HG03342 (cell line): ENCODE measurements around the gene HSD17B14.
"Not testable (repeated sequence)": the region's sequence is repeated elsewhere in the genome, so short reads cannot be mapped to it uniquely, and the experiment has no call there.

ENCODE experiments used
- ATAC-seq: cut with Tn5 transposase; IDR thresholded peaks from one replicate; pipeline ENCODE4 v1.9.1; 2021; ENCODE audit warnings: mild to moderate bottlenecking, moderate library complexity; ENCODE audit not compliant: unreplicated experiment

HSD17B14 gene

DNA sequence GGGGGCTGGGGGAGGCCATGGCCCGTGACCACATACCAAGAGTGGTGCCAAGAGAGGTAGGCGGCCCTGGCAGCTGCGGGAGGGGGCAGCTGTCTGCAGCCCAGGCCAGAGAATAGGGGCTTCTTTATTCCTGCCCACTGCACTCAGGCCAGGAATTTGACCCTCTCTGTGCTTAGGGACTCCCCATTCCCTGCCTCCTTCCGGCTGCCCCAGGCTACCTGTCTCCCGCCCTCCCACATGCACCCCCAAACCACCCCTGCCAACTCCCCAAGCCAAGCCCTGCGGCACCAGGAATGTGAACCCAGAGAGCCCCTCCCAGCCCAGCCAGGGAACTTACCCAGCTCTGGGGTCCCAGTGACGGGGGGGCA, 31.4 kb upstream of the HSD17B14 start:
- no peak for ATAC-seq

DNA sequence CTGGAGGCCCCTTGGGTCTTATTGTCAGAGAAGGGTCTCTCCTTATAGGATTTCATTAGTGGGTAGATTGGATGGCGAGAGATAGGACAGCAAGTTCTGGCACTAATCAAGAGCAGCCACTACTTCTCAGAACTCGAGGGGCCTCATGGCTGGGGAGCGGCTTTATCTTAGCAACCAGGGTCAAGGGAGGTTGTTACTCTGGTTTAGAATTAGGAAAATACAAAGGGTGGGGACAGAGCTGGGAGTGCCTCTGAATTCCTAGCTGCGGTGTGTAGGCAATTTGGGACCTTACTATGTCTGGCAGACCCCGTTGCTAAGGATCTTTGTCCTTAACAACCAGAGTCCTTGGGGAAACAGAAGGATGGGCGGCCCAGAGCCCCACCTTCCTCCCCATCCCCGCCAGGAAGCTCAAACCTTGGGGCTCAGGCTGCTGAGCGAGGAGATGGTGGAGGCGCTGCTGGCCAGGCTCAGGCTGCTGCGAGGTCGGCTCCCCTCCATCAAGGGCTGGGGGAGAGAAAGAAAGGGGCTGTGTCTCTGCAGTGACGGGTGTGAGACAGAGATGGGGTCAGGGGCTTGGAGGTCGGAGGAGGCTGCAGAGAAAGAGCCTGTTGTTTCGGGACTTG, 30.9 kb upstream of the HSD17B14 start:
- ATAC-seq, result no peak

DNA sequence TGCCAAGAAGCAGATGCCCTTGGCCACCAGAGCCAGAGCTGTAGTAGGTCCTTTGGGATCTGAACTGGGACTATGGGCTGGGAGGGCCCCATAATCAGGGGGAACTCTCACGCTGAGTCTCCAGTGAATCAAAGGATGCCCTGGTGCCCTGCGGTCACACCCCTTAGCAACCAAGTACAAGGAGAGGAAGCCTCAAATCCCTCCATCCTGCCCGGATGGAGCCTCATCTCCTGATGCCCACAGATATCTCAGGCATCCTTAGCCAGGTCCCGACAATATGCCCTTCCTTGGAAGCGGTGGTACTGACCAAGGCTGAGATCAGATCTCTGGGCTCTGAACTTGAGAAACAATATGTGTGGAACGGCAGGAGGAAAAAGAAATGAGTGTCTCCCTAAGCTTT, 30.4 kb upstream of the HSD17B14 start:
- ATAC-seq, result no peak

DNA sequence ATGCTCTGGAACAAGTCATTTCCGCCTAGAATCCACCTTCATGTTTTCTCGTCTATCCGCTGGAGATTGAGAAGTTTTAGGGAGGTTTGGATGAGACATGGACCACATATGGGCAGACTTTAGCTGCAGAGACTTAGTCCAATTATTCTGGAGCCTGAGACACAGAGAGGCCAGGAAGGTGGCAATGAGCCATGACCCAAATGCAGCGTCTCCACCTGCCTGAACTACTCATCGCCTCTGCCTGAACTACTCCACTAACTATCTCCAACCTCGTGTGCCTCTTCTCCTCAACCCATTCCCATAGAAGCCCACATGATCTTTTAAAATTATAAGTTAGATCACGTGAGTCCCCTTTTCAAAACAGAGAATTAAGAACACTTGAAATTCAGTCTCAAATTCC, 26.5 kb upstream of the HSD17B14 start:
- ATAC-seq, result no peak

DNA sequence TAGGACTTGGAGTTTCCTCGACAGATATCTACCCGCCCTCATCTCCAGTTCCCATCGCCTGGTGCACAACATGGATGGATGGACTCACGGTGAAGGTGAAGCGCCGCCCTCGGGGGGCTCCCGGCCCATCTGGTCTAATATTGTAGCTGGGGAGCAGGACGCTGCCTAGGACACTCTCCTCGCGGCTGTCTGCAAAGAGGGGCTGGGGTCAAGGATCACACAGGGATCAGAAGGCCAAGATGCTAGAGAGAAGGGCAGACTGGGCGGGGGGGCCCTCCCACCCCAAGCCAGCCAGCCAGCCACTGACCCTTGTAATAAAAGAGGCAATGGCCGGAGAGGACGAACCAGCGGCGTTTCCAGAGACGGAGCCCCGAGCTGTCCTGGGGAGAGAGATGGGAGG, 25.0 kb upstream of the HSD17B14 start:
- no peak for ATAC-seq

DNA sequence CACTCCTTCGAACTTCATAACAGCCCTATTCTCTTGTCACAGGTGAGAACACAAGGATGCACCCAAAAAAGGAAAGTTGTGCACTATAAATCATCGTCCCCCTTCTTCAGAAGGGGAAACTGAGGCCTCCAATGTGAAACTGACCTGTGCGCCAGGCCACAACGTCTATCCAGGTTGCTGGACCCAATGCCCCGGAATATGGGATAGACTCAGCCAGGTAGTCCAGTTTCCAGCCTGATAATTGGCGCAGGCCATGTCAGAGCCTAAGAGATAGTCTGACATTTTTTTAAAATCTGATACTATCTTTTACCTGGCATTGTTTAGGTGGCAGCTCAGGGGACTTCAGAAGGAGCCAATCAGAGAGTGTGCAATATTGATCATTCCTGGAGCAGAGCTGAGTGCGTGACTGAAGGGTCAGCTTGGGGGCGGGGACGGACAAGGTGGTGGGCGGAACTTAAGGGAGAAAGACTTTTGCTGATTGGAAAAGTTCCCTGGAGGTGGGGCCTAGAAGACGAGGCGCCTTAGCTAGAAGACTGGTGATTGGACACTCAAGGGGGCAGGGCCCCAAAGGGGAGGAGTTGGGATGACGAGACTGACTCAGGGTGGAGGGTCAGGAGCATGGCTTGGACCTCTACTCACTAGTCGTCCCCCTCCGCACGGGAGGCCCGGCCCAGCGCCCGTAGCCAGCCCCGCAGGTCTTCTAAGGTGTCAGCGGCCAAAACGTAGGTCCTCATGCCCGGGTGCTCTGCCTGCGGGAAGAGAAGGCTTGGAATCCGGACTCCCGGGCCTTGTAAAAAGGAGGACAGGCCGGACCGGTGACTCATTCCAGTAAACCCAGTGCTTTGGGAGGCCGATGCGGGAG, 23.7 kb upstream of the HSD17B14 start:
- no peak for ATAC-seq

DNA sequence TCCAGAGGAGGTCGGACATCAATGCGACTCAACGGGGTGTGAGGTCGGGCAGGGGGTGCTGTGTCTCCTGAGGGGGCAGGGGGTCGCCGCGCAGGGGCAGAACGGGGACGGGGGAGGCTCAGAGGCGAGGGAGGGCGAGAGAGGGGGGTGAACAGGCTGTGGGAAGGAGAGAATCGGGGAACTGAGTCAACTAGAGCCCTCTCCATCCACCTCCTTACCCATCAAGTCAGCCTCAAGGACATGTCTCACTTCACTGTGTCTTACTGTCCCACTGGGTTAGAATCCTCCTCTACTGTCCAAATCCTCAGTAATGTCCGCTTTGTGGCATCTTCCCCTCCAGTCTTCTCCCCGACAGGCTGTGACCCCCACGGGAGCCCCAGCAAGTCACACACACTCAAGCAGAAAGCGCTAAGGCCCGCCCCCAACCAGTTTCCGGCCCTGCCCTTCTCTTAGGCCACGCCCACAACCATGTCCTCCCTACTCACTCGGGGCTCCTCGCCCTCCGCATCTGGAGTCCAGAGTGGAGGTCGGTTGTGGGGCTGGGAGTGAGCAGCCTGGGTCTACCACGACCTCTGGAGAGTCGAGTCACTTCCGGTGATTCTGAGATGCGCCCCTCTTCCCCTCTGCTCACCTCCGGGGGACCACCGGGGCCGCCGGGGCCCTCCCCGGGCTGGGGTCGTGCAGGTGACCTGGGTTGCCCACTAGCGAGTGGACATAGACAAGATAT, 22.9 kb upstream of the HSD17B14 start:
- no peak for ATAC-seq

DNA sequence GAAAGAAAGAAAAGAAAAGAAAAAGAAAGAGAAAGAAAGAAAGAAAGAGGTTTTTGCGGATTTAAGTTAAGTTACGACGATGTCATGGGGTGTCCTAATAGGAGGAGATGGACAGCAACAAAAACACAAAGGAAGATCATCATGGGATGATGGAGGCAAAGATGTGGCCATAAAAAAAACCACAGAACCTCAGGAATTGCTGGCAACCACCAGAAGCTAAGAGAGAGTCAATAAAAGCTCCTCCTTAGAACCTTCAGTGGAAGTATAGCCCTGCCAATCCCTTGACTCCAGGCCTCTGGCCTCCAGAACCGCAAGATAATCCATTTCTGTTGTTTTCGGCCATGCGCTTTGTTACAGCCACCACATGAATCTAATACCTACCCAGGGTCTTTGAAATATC, 20.6 kb upstream of the HSD17B14 start:
- no peak for ATAC-seq

DNA sequence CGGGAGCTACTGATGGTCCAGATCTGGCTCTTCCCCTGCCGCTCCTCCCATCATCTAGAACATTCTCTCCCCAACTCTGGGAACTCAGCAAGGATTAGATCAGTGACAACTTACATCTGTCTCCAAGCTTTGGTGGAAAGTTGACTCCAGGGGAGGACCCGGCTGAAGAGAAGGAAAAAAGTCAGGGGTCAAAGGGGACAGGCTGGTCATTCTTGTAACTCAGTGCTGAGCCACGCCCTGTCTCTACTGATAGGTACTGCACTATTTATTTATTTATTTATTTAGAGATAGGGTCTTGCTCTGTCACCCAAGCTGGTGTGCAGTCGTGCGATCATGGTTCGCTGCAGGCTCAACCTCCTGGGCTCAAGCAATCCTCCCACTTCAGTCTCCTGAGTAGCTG, 17.8 kb upstream of the HSD17B14 start:
- ATAC-seq, result no peak

DNA sequence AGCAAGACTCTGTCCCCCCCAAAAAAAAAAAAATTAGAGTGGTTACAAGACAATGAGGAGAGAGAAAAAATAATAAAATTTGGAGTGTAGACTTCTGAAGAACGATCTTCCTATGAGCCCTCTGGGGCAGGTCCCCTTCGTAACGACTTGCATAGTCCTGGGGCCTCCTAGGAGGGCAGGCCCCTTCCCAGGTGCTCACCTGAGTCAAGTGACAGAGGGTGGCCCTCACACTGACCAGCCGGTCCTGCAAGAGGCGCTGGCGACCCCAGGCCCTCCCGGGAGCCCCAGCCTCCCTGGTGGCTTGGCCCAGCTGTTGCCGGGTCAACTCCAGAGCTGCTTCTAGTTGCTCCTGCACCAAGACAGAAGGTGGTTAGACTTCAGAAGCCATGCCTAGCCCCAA, 17.2 kb upstream of the HSD17B14 start:
- no peak for ATAC-seq

DNA sequence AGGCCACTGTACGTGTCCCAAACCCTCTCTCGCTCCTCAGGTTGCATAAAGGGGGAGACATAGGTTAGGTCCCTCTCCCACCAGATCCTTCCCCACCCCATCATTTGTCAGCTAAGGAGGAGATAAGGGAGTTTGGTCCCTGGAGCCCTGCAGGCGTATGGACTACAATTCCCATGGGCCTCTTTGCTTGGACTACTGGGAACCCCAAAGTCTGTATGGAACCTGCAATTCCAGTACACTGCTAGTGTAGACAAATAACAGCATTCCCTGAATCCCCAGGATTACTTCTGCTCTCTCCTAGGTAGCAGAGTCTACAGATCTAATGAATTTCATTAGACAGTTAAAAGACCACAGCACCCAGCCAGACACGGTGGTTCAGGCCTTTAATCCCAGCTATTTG, 16.0 kb upstream of the HSD17B14 start:
- ATAC-seq, result no peak

DNA sequence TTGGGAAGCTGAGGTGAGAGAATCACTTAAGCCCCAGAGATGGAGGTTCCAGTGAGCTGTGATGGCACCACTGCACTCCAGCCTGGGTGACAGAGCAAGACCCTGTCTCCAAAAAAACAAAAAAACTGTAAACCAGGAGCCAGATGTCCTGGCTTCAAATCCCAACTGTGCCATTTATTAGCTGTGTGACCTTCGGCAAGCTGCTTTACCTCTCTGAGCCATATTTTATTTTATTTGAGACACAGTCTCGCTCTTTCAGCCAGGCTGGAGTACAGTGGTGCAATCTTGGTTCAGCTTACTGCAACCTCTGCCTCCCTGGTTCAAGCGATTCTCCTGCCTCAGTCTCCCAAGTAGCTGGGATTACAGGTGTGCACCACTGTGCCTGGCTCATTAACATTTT, 10.4 kb upstream of the HSD17B14 start:
- ATAC-seq, result not testable (repeated sequence)

DNA sequence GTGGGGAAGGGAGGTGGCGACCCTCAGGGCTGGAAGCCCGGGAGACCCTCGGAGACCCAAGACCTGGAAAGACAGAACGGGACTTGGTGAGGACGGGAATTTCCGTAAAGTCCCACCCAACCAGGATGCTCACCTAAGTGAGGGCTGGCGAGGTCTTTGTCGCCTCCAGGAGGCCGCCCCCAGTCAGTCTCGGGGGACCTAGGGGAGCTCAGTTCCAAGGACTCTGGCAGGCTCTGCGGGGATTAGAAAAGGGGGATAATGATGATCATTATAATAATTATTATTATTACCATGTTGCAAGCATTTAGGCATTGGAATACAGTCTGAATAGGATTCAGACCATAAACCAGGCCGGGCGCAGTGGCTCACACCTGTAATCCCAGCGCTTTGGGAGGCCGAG, 9.1 kb upstream of the HSD17B14 start:
- no peak for ATAC-seq

DNA sequence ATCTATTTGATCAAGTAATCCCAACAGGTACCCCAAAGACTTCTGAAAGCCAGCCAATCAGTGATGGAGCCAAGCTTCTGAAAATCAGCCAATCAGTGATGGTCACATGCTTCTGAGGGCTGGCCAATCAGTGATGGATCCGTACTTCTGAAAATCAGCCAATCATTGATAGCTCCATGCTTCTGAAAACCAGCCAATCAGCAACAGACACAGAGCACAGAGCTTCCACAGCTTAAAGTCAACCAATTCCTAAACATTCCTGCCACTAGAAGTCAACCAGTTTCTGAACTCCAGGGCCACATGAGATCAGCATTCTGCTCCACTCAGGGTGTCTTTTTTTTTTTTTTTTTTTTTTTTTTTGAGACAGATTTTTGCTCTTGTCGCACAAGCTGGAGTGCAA, 8.2 kb upstream of the HSD17B14 start:
- no peak for ATAC-seq

DNA sequence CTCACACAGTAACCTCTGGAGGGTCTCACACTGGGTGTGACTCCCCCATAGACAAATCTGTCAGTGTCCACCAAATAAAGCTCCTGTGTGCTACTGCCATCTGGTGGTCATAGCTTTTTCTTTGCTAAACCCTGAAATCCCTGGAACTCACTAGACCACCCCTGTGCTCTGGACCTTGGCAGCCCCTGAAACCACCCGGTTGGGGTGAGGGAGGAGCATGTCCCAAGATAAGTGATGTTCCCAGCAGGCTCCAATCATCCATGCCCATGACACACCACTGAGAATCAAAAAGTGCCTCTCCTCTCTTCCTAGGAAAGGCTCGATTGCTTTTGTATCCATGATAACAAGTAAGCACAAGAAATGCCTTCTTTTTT, 6.5 kb upstream of the HSD17B14 start:
- ATAC-seq, result no peak

DNA sequence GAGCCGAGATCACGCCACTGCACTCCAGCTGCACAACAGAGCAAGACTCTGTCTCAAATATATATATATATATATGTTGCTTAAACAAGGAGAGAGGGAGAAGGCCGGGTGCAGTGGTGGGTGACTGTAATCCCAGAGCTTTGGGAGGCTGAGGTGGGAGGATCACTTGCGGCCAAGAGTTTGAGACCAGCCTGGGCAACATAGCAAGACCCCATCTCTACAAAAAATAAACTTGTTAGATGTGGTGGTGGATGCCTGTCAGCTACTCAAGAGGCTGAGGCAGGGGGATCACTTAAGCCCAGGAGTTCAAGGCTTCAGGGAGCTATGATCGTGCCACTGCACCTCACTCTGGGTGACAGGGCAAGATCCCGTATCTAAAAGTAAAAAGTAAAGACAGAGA, 5.3 kb upstream of the HSD17B14 start:
- ATAC-seq, result no peak

DNA sequence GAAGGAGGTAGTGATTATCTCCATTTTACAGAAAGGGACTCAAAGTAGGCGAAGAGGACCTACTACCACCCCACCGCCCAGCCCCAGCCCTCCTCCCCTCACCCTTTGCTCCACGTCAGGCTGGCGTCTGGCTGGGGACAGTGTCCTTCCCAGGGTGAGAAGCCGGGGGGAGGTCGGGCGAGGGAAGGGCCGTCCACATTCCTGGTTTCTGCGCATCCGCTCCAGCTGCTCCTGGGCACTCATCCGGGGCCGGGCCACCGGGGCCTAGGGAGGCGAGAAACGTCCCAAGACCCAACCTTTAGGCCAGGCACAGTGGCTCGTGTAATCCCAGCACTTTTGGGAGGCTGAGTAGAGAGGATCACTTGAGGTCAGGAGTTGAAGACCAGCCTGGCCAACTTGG, 4.8 kb upstream of the HSD17B14 start:
- no peak for ATAC-seq

DNA sequence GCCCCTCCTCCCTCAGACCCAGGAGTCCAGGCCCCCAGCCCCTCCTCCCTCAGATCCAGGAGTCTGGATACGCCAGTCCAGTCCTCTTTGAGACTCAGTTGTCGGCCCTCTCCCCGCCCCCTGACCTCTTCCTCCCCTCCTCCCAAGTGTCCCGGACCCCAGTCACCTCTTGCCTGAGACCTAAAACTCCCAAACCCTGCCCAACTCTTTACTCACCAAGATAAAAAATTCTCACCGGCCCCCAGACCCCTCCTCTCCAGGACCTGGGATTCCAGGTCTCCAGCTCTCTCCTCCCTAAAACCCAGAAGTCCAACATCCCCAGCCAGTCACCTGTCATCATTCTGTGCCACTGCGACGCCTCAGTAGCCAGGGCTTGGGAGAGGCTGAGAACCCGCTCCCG, 1.4 kb upstream of the HSD17B14 start:
- ATAC-seq, result no peak

DNA sequence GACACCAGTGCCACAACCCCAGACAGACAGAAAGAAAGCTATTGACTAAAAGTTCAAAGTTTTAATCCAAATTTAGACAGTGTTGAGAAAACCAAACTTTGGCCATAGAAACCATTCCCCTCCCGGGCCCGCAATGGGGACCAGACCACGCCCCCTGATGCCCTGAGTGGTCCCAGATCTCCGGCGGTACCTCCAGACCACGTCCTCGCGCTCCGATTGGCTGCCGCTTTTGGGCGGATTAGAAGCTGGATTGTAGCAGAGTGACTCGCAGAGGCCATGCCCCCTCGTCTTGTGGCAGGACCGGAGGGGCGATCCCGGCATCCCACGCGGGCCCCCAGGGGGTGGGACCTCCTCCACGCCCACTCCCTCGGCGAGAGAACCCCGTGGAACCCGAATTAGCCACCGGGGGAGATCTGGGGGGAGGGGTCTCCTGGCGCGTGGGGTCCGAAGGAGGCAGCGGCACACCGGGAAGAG, 797 bp upstream of the HSD17B14 start:
- ATAC-seq, result no peak

DNA sequence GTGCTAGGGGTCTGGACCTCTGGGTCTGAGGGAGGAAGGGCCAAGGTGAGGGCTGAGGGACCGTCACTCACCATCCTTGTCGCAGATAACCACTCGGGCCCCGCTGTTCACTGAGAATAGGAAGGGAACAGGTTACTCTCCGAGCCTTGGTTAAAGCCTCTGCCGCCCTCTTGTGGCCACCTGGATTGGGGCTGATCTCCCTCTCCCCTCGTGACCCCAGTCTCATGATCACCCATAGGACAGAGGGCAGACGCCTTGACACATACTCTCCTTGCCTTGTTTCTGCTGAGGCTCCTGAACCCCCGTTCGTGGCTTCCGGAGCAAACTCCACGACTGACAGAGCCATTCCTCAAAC, 580 bp downstream of the HSD17B14 start:
- ATAC-seq, result peak; percentile 71

DNA sequence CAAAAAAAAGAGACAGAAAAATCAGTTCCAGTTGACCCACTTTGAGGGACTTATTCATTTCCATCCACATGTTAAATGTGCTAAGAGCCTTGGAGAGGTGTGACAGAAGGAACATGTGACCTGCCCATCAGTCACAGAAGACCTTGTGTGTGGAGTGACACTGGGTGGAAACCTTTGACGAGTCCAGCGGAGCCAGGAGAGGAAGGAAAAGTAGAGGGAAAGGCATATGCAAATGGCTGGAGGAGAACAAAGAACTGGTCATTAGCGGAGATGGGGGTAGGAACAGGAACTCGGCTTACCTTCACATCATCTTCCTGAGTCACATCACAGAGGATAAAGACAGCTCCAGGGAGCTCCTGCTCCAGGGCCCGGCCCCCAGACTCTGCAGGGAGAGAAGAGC, 2.3 kb downstream of the HSD17B14 start:
- ATAC-seq, result no peak

DNA sequence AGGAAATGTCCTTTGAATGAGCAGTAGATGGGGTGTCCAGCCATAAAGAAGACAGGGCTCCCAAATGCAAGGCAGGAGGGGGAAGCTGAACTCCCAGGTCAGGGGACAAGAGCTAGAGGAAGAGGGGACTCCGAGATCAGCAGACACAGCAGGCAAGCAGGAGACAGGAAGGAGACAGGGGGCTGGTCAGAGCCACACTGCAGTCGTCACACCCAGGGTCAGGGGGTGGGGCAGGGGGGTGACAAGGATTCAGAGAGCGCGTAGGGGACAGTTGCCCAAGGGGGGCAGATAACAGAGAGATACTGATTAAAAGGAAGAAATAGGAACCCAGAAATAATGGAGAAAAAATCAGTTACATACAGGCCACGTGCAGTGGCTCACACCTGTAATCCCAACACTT, 3.2 kb downstream of the HSD17B14 start:
- no peak for ATAC-seq
